Measurements from ENCODE around the gene ZNF14. TPM values are rescaled to one million over a fixed set of nuclear protein-coding genes. Genes with fewer than 3 reads are reported as not detected.

ZNF14 gene
- total RNA-seq, 4 donors from 2014 or later, result 7.4 to 11.4 (median 9.6) TPM

DNA sequence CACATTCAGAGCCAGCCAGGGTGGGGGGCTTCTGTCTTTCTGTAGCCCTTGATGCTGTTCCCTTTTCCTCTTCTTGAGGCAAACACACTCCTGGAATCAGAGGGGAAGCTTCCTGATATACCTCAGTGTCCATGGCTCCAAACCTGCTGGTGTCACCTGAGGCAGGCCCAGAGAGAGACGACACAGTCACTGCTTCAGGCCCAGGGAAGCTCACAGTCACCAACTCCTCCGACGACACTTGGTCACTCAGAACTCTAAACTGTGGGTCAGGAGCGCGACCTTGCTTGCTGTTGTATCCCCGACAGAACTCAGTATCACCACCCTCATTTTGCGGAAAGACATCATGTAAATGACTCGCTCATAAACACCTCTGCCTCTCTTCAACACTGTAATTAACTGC lies 70.6 kb downstream of the ZNF14 start:
- peaks cover 0 to 43% of the 10 kb centered on the region in 2 donors for H3K36me3 ChIP-seq
- WGBS, 2 donors (ENCODE audit: low coverage in 1 of 2), result 81 to 86% methylated on average over 5 to 7 of the region's 8 CpGs
- ATAC-seq, result no peak
- peak overlapping the region in 3 of 4 donors; percentile 87 to 95 (median 92) for H3K27ac ChIP-seq
- H3K27me3 ChIP-seq, result no peaks in the 10 kb centered on the region
- TF ChIP-seq EP300 (IDR thresholded peaks at IDR 0.05) (no peak), POLR2AphosphoS5 (IDR thresholded peaks at IDR 0.05) (no peak), POLR2A (IDR thresholded peaks at IDR 0.05) (no peak)
- TF ChIP-seq, protein P1, sequence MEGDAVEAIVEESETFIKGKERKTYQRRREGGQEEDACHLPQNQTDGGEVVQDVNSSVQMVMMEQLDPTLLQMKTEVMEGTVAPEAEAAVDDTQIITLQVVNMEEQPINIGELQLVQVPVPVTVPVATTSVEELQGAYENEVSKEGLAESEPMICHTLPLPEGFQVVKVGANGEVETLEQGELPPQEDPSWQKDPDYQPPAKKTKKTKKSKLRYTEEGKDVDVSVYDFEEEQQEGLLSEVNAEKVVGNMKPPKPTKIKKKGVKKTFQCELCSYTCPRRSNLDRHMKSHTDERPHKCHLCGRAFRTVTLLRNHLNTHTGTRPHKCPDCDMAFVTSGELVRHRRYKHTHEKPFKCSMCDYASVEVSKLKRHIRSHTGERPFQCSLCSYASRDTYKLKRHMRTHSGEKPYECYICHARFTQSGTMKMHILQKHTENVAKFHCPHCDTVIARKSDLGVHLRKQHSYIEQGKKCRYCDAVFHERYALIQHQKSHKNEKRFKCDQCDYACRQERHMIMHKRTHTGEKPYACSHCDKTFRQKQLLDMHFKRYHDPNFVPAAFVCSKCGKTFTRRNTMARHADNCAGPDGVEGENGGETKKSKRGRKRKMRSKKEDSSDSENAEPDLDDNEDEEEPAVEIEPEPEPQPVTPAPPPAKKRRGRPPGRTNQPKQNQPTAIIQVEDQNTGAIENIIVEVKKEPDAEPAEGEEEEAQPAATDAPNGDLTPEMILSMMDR (IDR thresholded peaks at IDR 0.05), result no peak
- peak overlapping the region in 1 of 2 donors; percentile 98 for H3K4me3 ChIP-seq
- no peaks in the 10 kb centered on the region for H3K9me3 ChIP-seq
- peaks cover 0 to 32% (median 18%) of the 10 kb centered on the region in 3 donors for H3K4me1 ChIP-seq

- Histone ChIP-seq H3K27me3 (no peaks in the 10 kb centered on the region), H3K27ac (no peak overlapping the region), H3K9me3 (no peaks in the 10 kb centered on the region), H3K4me1 (peaks cover 0 to 32% (median 18%) of the 10 kb centered on the region in 3 donors), H3K36me3 (peaks cover 0 to 49% of the 10 kb centered on the region in 2 donors), H3K4me3 (no peak overlapping the region)
- TF ChIP-seq POLR2AphosphoS5 (IDR thresholded peaks at IDR 0.05) (no peak), POLR2A (IDR thresholded peaks at IDR 0.05) (no peak), EP300 (IDR thresholded peaks at IDR 0.05) (no peak)
- TF ChIP-seq, protein P1 (IDR thresholded peaks at IDR 0.05), result no peak
- WGBS, 2 donors (ENCODE audit: low coverage in 1 of 2), result 42 to 62% methylated on average over 2 to 11 of the region's 18 CpGs
- no peak for ATAC-seq
Measured at GRCh38 chr19:19661675-19662251, 71.1 kb downstream of the ZNF14 start.

DNA sequence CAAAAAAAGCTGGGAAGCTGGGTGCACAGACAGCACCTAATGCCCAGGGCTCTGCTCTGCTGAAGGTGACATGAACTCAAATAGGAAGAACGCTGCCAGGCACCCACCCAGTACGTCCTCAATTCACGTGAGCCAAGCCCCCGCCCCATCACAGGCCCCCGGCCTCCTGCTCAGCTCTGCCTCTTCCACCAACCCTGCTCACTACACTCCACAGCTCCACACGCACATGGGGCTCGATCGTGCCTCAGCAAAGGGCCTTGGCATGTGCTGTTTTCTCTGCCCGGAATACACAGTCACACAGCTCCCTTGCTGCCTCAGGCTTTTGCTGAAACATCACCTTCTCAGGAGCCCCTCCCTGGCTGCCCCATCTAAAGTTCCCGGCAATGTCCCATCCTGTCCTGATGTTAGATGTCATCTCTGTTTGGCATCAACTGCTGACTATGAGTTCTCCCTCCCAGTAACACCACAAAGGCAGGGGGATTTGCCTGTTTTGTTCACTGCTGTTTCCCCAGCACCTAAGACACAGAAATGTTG lies 71.7 kb downstream of the ZNF14 start:
- TF ChIP-seq POLR2A (IDR thresholded peaks at IDR 0.05), result no peak
- TF ChIP-seq, protein P1 (IDR thresholded peaks at IDR 0.05), result no peak
- TF ChIP-seq EP300 (IDR thresholded peaks at IDR 0.05), result no peak
- TF ChIP-seq POLR2AphosphoS5 (IDR thresholded peaks at IDR 0.05), result no peak
- Histone ChIP-seq H3K9me3 (no peaks in the 10 kb centered on the region), H3K4me3 (no peak overlapping the region), H3K4me1 (peaks cover 0 to 32% (median 18%) of the 10 kb centered on the region in 3 donors), H3K27ac (no peak overlapping the region), H3K36me3 (peaks cover 0 to 54% of the 10 kb centered on the region in 2 donors), H3K27me3 (no peaks in the 10 kb centered on the region)
- 44 to 92% methylated on average over 2 of the region's 10 CpGs for WGBS, 2 donors (ENCODE audit: low coverage in 1 of 2)
- no peak for ATAC-seq

Small RNA genes within 50 kb of the gene (small RNA-seq; reads per million reads assigned to genes)
- gene AC011458.2 (0 reads per million in 4 donors), gene AC011477.5 (0 reads per million in 4 donors)

Other genes starting within 250 kb of the ZNF14 start
- 1 to 10 TPM in 2 of 4 donors, under 1 TPM in 2; 0.40 to 3.3 (median 0.92) TPM for gene TSSK6, start 217.6 kb downstream of the ZNF14 start, total RNA-seq
- gene NDUFA13, start 216.9 kb downstream of the ZNF14 start, total RNA-seq, result 100 to 1,000 TPM in 1 of 4 donors, 10 to 100 TPM in 3; 41.6 to 113 (median 71.4) TPM
- gene YJEFN3, start 204.2 kb downstream of the ZNF14 start, total RNA-seq, result 1 to 10 TPM in 2 of 4 donors, under 1 TPM in 2; 0.45 to 1.4 (median 0.96) TPM
- under 1 TPM in 2 of 4 donors, not detected in 2; 0.19 to 0.27 TPM for gene CILP2, start 194.8 kb downstream of the ZNF14 start, total RNA-seq
- 1 to 10 TPM in 1 of 4 donors, under 1 TPM in 3; 0.42 to 4.5 (median 0.68) TPM for gene PBX4, start 114.4 kb downstream of the ZNF14 start, total RNA-seq
- gene LPAR2, start 104.9 kb downstream of the ZNF14 start, total RNA-seq, result 1 to 10 TPM in 3 of 4 donors, under 1 TPM in 1; 0.78 to 3.5 (median 2.3) TPM
- 10 to 100 TPM in 1 of 4 donors, 1 to 10 TPM in 3; 7.7 to 11.2 (median 8.0) TPM for gene GMIP, start 89.5 kb downstream of the ZNF14 start, total RNA-seq
- gene ATP13A1, start 69.4 kb downstream of the ZNF14 start, total RNA-seq, result 100 to 1,000 TPM in 1 of 4 donors, 10 to 100 TPM in 3; 65.6 to 142 (median 92.3) TPM
- gene ZNF101, start 64.3 kb downstream of the ZNF14 start, total RNA-seq, result 1 to 10 TPM; 2.5 to 7.6 (median 4.4) TPM
- 10 to 100 TPM; 17.7 to 34.2 (median 25.9) TPM for gene ZNF506, start 88.6 kb upstream of the ZNF14 start, total RNA-seq
- gene ZNF253, start 132.8 kb upstream of the ZNF14 start, total RNA-seq, result 10 to 100 TPM in 2 of 4 donors, 1 to 10 TPM in 2; 7.0 to 17.3 (median 9.5) TPM
- gene ZNF93, start 167.8 kb upstream of the ZNF14 start, total RNA-seq, result 1 to 10 TPM; 1.7 to 6.1 (median 2.9) TPM

Data from gastroesophageal sphincter (tissue), 4 donors.